ENCODE results near the gene KCTD20.

KCTD20 gene

GRCh38 chr6:36525346-36525745 lies 82.5 kb downstream of the KCTD20 start:
- no peak for DNase-seq (ENCODE audit: low read depth)
- TF ChIP-seq CTCF (IDR thresholded peaks at IDR 0.05; ENCODE audit: control insufficient read depth, extremely low read depth, insufficient read depth), result no peak
- H3K4me3 ChIP-seq (ENCODE audit: low read depth, low read length), result no peak overlapping the region

GRCh38 chr6:36526066-36526465 lies 83.3 kb downstream of the KCTD20 start:
- TF ChIP-seq CTCF (IDR thresholded peaks at IDR 0.05; ENCODE audit: control insufficient read depth, extremely low read depth, insufficient read depth), result no peak
- DNase-seq (ENCODE audit: low read depth), result no peak
- H3K4me3 ChIP-seq (ENCODE audit: low read depth, low read length), result no peak overlapping the region

- no peak for DNase-seq (ENCODE audit: low read depth)
- H3K4me3 ChIP-seq (ENCODE audit: low read depth, low read length), result no peak overlapping the region
- TF ChIP-seq CTCF (IDR thresholded peaks at IDR 0.05; ENCODE audit: control insufficient read depth, extremely low read depth, insufficient read depth), result no peak
Observed at GRCh38 chr6:36533321-36533720, 90.5 kb downstream of the KCTD20 start.

GRCh38 chr6:36536873-36537547 lies 94.2 kb downstream of the KCTD20 start:
- no peak overlapping the region for H3K4me3 ChIP-seq (ENCODE audit: low read depth, low read length)
- no peak for DNase-seq (ENCODE audit: low read depth)
- TF ChIP-seq CTCF (IDR thresholded peaks at IDR 0.05; ENCODE audit: control insufficient read depth, extremely low read depth, insufficient read depth), result no peak

- H3K4me3 ChIP-seq (ENCODE audit: low read depth, low read length), result no peak overlapping the region
- no peak for TF ChIP-seq CTCF (IDR thresholded peaks at IDR 0.05; ENCODE audit: control insufficient read depth, extremely low read depth, insufficient read depth)
- no peak for DNase-seq (ENCODE audit: low read depth)
Observed at GRCh38 chr6:36539814-36540568, 97.2 kb downstream of the KCTD20 start.

Data from LNCaP clone FGC (cell line).